Left cardiac atrium (tissue), 4 donors: ENCODE data around the gene ZGPAT. TPM values are rescaled to one million over a fixed set of nuclear protein-coding genes. Genes with fewer than 3 reads are reported as not detected.
"Not testable (repeated sequence)": the region's sequence is repeated elsewhere in the genome, so short reads cannot be mapped to it uniquely, and the experiment has no call there.

ENCODE experiments used
- ATAC-seq, 2 donors: fragments of 200-7000 bp; cut with Tn5 transposase; one replicate each; pipeline ENCODE4 v1.9.1; 2020; ENCODE audit warnings: mild to moderate bottlenecking in 2 of 2, moderate library complexity in 2 of 2
- DNase-seq: peaks from one replicate; pipeline ENCODE4 v3.0.0-alpha.2; 2020
- intact Hi-C, 2 donors: fragments of 100-400 bp; cut with DNase I; formaldehyde crosslinking; loops; one replicate each; pipeline versions ENCODE4 v1.14.1 to v1.15.1; 2022 to 2023
- total RNA-seq, 2 donors: library from RNA; stranded (reverse); fragmentation: NEBNext Ultra II Directional; extraction: Animal tissue kit (Norgen Biotek cat#: 25700); gene quantifications; one replicate each; pipeline ENCODE4 v1.2.1, GENCODE V29; 2021
- donor health status: DM: no; HTN: yes; CAD: no.
- donor health status: DM: no; HTN: yes; CAD: no; lungs with severe emphysema.
- donor health status: DM: yes; HTN: yes; CAD: no.
- donor health status: Dilated cardiomyopathy.

Gene ZGPAT
- total RNA-seq, 2 donors from 2014 or later = 16.4 to 18.6 TPM

DNA sequence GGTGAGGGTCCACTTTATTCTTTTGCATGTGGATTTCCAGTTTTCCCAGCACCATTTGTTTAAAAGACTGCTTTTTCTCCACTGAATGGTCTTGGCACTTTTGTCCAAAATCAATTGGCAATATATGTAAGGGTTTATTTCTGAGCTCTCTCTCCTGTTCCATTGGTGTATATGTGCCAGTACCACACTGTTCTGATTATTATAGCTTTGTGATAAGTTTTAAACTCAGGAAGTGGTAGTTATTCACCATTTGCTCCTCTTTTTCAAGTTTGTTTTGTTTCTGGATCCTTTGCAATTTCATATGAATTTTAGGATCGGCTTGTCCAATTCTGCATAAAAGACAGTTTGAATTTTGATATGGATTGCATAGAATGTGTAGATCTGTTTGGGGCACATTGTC is 4.4 kb downstream of the ZGPAT start:
- no peak for DNase-seq
- no peak for ATAC-seq
- intact Hi-C loops = no loop called here

- intact Hi-C loops = no loop called here
- ATAC-seq (no peak), DNase-seq (no peak)
These were observed 7.0 kb downstream of the ZGPAT start for GRCh38 chr20:63714858-63715257.

DNA sequence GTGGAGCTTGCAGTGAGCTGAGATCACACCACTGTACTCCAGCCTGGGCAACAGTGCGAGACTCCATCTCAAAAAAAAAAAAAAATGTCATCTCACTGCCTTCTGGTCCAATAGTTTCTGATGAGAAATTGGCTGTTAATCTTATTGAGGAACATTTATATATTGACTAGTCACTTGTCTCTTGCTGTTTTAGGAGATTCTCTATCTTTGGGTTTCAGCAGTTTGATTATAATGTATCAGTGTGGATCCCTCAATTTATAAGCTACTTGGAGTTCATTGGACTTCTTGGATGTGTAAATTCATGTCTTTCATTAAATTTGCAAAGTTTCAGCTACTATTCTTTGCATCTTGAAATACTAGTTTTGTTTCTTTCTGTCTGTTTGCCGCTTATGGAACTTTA is 11.2 kb downstream of the ZGPAT start:
- DNase-seq = no peak
- intact Hi-C loops = no loop called here
- no peak for ATAC-seq

DNA sequence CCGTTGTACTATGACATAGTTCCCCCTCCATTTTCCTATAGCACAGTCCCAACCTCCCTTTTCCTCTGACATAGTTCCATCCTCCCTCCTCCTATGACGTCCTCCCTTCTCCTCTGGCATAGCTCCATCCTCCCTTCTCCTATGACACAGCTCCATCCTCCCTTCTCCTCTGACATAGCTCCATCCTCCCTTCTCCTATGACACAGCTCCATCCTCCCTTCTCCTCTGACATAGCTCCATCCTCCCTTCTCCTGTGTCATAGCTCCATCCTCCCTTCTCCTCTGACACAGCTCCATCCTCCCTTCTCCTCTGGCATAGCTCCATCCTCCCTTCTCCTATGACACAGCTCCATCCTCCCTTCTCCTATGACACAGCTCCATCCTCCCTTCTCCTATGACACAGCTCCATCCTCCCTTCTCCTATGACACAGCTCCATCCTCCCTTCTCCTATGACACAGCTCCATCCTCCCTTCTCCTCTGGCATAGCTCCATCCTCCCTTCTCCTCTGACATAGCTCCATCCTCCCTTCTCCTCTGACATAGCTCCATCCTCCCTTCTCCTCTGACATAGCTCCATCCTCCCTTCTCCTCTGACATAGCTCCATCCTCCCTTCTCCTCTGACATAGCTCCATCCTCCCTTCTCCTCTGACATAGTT is 15.3 kb downstream of the ZGPAT start:
- intact Hi-C loops = not testable (repeated sequence)

DNA sequence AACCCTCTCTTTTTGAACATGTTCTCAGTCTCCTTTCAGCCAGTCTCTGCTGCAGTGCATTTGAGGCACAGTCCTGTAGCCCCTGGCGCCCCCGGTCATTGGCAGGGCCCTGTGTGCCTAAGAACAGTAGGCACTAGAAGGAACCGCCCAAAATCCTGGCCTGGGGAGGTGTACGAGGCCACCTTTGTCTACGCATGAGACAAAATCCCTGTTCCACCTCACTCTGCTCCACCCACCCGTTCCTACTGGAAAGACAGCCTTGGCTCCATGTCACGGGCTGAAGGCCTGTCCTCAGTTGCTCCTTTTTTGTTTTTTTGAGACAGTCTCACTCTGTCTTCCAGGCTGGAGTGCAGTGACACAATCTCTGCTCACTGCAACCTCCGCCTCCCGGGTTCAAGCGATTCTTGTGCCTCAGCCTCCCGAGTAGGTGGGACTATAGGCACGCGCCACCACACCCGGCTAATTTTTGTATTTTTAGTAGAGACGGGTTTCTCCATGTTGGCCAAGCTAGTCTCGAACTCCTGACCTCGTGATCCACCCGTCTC is 22.4 kb downstream of the ZGPAT start:
- DNase-seq, ATAC-seq, intact Hi-C loops: not testable (repeated sequence)

More for the DNA sequence above, 15.3 kb downstream of the ZGPAT start:
- not testable (repeated sequence) for ATAC-seq, DNase-seq

DNA sequence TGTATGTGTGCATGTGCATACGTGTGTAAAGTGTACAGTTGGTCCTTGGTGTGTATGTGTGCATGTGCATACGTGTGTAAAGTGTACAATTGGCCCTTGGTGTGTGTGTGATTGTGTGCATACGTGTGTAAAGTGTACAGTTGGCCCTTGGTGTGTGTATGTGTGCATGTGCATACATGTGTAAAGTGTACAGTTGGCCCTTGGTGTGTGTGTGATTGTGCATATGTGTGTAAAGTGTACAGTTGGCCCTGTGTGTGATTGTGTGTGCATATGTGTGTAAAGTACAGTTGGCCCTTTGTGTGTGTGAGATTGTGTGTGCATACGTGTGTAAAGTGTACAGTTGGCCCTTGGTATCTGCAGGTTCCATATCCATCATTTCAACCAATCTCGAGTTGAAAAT is 23.6 kb downstream of the ZGPAT start:
- no peak for ATAC-seq
- intact Hi-C loops = no loop called here
- DNase-seq = no peak

DNA sequence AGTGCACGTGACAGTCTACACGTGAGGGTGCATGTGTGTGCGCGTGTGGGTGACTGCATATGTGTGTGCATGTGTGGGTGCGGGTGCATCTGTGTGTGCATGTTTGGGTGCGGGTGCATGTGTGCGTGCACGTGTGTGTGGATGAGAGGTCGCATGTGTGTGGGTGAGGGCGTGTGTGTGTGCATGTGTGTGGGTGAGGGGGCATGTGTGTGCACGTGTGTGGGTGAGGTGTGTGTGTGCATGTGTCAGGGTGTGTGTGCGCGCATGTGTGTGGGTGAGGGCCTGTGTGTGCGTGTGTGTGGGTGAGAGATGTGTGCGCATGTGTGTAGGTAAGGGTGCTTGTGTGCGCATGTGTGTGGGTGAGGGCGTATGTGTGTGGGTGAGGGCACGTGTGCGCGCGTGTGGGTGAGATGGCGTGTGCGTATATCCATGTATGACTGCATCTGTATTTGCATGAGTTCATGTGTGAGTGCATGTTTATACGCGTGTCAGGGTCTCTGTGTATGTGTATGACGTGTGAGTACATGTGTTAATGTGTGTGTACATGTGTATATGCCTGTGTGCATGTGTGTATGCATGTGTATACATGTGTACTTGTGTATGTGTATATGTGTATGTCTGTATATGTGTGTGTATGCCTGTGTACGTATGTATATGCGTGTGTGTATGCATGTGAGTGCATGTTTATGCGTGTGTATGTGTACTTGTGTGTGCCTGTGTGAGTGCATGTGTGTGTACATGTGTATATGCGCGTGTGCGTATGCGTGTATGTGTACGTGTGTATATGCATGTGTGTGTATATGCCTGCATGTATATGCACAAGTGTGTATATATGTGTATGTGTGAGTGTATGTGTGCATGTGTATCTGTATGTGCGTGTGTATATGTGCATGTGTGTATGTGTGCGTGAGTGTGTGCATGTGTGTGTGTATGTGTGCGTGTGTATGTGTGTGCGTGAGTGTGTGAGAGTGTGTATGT is 24.6 kb downstream of the ZGPAT start:
- ATAC-seq (no peak), DNase-seq (no peak)
- intact Hi-C loops = no loop called here

- DNase-seq (no peak), ATAC-seq (no peak)
- intact Hi-C loops = no loop called here
These were observed 25.3 kb downstream of the ZGPAT start for GRCh38 chr20:63733117-63733516.

GRCh38 chr20:63733579-63734081 is 25.8 kb downstream of the ZGPAT start:
- ATAC-seq = no peak
- DNase-seq = no peak
- intact Hi-C loops = no loop called here

DNA sequence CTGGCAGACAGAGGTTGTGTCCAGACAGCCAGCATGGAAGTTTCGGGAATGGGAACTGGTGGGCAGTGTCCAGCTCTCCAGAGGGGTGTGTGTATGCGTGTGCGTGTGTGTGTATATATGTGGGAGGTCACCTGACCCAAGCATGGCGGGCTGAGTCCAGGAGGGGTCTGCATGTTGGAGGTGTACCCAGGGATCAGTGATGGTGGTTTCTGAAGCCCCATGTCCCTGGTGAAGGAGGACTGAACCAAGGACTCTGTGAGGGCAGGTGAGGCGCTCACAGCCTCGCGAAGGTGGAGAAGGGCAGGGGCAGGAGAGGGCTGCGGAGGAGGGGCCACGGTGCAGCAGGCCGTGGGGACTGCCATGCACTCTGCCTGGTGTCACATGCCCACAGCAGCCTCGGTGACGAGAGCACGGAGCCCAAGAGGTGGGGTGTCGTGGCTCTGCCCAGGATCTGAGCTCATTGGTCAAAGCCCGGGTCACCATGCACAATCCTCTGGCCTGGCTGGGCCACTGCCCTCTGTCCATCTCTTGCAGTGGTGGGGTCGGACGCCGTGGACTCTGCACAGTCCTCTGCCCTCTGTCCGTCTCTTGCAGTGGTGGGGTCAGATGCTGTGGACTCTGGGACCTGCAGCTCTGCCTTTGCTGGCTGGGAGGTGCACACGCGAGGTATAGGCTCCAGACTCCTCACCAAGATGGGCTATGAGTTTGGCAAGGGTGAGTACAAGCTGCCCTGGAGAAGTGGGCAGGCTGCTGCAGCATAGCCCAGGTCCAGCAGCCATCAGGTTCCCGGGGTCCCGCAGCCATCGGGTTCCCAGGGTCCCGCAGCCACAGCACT is 26.5 kb downstream of the ZGPAT start:
- ATAC-seq (no peak), DNase-seq (no peak)
- intact Hi-C loops = no loop called here

DNA sequence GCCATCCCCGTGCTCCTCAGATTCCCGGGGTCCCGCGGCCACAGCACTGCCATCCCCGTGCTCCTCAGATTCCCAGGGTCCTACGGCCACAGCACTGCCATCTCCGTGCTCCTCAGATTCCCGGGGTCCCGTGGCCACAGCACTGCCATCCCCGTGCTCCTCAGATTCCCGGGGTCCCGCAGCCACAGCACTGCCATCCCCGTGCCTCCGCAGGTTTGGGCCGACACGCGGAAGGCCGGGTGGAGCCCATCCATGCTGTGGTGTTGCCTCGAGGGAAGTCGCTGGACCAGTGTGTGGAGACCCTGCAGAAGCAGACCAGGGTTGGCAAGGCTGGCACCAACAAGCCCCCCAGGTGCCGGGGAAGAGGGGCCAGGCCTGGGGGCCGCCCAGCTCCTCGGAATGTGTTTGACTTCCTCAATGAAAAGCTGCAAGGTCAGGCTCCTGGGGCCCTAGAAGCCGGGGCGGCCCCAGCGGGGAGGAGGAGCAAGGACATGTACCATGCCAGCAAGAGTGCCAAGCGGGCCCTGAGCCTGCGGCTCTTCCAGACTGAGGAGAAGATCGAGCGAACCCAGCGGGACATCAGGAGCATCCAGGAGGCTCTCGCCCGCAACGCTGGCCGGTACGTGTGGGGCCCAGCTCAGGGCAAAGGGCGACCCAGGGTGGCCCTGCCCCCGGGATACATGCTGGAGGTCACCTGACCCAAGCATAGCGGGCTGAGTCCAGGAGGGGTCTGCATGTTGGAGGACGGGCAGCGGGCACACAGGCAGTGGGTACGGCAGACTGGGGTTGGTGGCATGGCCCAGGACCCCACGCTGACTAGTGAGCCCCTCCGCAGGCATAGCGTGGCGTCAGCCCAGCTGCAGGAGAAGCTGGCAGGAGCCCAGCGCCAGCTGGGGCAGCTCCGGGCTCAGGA is 27.4 kb downstream of the ZGPAT start:
- intact Hi-C loops = no loop called here
- no peak for ATAC-seq

DNA sequence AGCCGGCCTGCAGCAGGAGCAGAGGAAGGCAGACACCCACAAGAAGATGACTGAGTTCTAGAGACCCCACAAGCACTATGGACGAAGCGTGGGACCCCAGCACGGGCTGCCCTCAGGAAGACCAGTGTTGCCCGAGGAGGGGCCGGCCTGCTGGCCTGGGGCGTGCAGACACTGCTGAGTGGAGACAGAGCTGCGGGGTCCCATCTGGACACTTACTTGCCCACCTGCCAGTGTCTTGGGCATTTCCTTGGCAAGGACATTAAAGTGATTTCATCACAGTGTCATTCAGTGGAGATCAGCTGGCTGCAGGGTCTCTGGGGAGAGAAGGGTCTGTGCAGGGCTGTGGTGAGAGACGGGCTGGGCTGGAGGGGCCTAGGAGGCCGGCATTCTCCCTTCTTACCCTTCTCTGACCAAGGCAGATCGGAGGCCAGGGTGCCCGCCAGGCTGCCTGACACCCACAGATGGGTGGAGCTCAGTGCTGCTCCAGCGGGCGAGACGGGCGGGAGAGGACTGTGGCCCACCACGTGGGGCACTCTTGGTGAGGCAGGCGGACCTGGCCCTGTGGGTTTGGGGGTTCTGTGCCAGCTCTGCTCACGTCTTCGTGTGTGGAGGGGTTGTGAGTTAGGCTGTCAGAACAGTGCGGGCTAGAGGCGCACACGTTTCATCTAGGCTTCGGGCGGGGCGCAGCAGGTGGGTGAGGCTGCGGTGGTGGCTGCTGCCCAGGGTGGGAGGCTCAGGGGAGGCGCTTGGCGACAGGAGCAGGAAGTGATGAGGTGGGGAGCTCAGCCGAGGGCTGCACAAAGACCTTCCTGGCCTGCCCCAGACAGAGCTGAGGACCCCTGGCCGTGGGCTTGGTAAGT is 28.2 kb downstream of the ZGPAT start, which contains the start of gene LIME1:
Gene LIME1 (plus strand): TSS at position 806 of the 860 bp plus-strand sequence. CDS start 886 bp downstream, outside the sequence.
- intact Hi-C loops = no loop called here
- no peak for DNase-seq
- no peak for ATAC-seq

More for the DNA sequence above, 27.4 kb downstream of the ZGPAT start:
- no peak for DNase-seq

- intact Hi-C loops = no loop called here
- ATAC-seq (no peak), DNase-seq (no peak)
These were observed 29.3 kb downstream of the ZGPAT start for GRCh38 chr20:63736893-63737694.

GRCh38 chr20:63737695-63737944 is 29.8 kb downstream of the ZGPAT start:
- DNase-seq (no peak), ATAC-seq (no peak)
- intact Hi-C loops = no loop called here

GRCh38 chr20:63737945-63738686 is 30.3 kb downstream of the ZGPAT start:
- ATAC-seq = no peak
- intact Hi-C loops = no loop called here

DNA sequence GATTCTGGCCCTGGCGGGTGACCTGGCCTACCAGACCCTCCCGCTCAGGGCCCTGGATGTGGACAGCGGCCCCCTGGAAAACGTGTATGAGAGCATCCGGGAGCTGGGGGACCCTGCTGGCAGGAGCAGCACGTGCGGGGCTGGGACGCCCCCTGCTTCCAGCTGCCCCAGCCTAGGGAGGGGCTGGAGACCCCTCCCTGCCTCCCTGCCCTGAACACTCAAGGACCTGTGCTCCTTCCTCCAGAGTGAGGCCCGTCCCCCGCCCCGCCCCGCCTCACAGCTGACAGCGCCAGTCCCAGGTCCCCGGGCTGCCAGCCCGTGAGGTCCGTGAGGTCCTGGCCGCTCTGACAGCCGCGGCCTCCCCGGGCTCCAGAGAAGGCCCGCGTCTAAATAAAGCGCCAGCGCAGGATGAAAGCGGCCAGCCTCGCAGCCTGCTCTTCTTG is 30.9 kb downstream of the ZGPAT start:
- DNase-seq (peak; percentile 77), ATAC-seq (peak; percentile 26 to 28)
- intact Hi-C loops = no loop called here

More at GRCh38 chr20:63737945-63738686, 30.3 kb downstream of the ZGPAT start:
- no peak for DNase-seq
